GM10248 (cell line): ENCODE measurements around the gene GIGYF2.

Source experiments
- CTCF ChIA-PET: fragments of 300-600 bp; sonication (Branson Sonifier 250); formaldehyde crosslinking; extraction: SDS; loops from one replicate; lab custom pipeline; 2021; ENCODE audit warnings: antibody characterized with exemption; lab: Yijun Ruan, JAX
- POLR2A ChIA-PET: fragments of 350-650 bp; sonication (Branson Sonifier 250); formaldehyde crosslinking; extraction: SDS; loops from one replicate; lab custom pipeline; 2020; ENCODE audit warnings: antibody characterized with exemption; lab: Yijun Ruan, JAX
- DNase-seq: peaks from one replicate; pipeline ENCODE4 v3.0.0; 2012; ENCODE audit errors: extremely low spot score
- CTCF ChIP-seq: IDR thresholded peaks from 2 replicates; pipeline ENCODE4 v1.5.1; 2012; ENCODE audit warnings: mild to moderate bottlenecking, low read depth; ENCODE audit errors: extremely low read depth, missing control alignments, control extremely low read depth

Gene GIGYF2

DNA sequence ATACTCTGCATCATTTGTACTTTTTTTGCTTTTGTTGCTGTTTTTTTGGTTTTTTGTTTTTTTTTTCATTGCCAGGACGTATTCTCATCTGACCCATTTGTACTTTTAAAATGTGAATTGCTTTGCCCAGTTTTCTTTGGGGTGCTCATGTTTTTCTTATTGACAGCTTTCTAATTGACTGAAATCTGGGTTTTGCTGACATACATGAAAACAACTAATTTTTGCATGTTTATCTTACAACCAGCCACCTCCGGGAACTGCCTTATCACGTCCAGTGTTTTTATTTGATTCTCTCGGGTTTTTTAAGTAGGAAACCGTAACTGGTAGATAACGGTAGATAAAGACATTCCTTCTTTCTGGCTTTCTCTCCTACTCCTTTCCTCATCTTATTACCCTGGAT lies 211.6 kb downstream of the GIGYF2 start:
- TF ChIP-seq CTCF: no peak
- ChIA-PET CTCF (no interaction called here), POLR2A (no interaction called here)
- no peak for DNase-seq
